ENCODE data around the gene CTIF.

GRCh38 chr18:48696218-48696617 lies 157.4 kb downstream of the CTIF start:
- TF ChIP-seq CTCF (IDR thresholded peaks at IDR 0.05) (no peak), POLR2AphosphoS5 (IDR thresholded peaks at IDR 0.05; ENCODE audit: insufficient read depth in 1 of 2, low read depth in 1 of 2) (no peak), POLR2A (IDR thresholded peaks at IDR 0.05) (no peak)
